ENCODE results near the gene C7. TPM values are rescaled to one million over a fixed set of nuclear protein-coding genes. Genes with fewer than 3 reads are reported as not detected.

The C7 gene
- total RNA-seq, 1 experiment from 2014 or later = 0.74 TPM

- TF ChIP-seq ZBTB33 (IDR thresholded peaks at IDR 0.05; ENCODE audit: extremely low read depth, insufficient replicate concordance, low read length) = no peak
- TF ChIP-seq TCF7L2 (IDR thresholded peaks at IDR 0.05; ENCODE audit: borderline replicate concordance, extremely low read depth, insufficient read depth, insufficient read length) = no peak
- TF ChIP-seq ELF1 (IDR thresholded peaks at IDR 0.05; ENCODE audit: borderline replicate concordance, low read depth) = no peak
- TF ChIP-seq CBX3 (IDR thresholded peaks at IDR 0.05; ENCODE audit: low read depth) = no peak
- no peak for TF ChIP-seq SRF (IDR thresholded peaks at IDR 0.05; ENCODE audit: low read depth)
- no peak for TF ChIP-seq CTCF (IDR thresholded peaks at IDR 0.05 in 2 of 3, conservative IDR thresholded peaks at IDR 0.05 in 1 of 3; ENCODE audit: borderline replicate concordance in 1 of 3, insufficient read depth in 1 of 3, low read depth in 2 of 3, low read length in 2 of 3)
- TF ChIP-seq EZH2 (IDR thresholded peaks at IDR 0.05) = no peak
- TF ChIP-seq CEBPB (IDR thresholded peaks at IDR 0.05; ENCODE audit: low read depth) = no peak
- no peak for TF ChIP-seq EZH2phosphoT487 (IDR thresholded peaks at IDR 0.05; ENCODE audit: borderline replicate concordance)
Observed at GRCh38 chr5:40906351-40906751, 2.9 kb upstream of the C7 start (continued).

GRCh38 chr5:40909723-40910122, 426 bp downstream of the C7 start:
- intact Hi-C loops (cut with micrococcal nuclease) = no loop called here
- ATAC-seq (no peak), DNase-seq (ENCODE audit: low read depth, low spot score) (no peak)
- Histone ChIP-seq H3K4me2 (ENCODE audit: low read length) (no peak overlapping the region), H3K4me1 (ENCODE audit: control insufficient read depth in 1 of 2, insufficient read depth in 2 of 2, low read length in 2 of 2) (no peaks in the 10 kb centered on the region), H3K27me3 (ENCODE audit: insufficient read depth, low read length) (no peaks in the 10 kb centered on the region), H3K9me2 (ENCODE audit: insufficient read depth) (no peaks in the 10 kb centered on the region), H3K27ac (ENCODE audit: low read depth, low read length) (no peak overlapping the region), H3K4me3 (replicated peaks in 1 of 2; ENCODE audit: low read depth in 1 of 2, low read length in 2 of 2) (no peak overlapping the region), H4K20me1 (ENCODE audit: insufficient read depth) (no peaks in the 10 kb centered on the region), H3K79me2 (ENCODE audit: insufficient read depth, low read length) (no peaks in the 10 kb centered on the region), H3K36me3 (ENCODE audit: control insufficient read depth in 1 of 2, insufficient read depth in 2 of 2, low read length in 2 of 2) (no peaks in the 10 kb centered on the region), H2AFZ (ENCODE audit: low read depth, low read length, poor library complexity, severe bottlenecking) (no peak overlapping the region), H3K9ac (ENCODE audit: low read length) (no peak overlapping the region), H3K9me3 (ENCODE audit: control insufficient read depth in 1 of 2, insufficient read depth in 1 of 2, low read depth in 1 of 2, low read length in 2 of 2) (no peaks in the 10 kb centered on the region)
- CTCF ChIA-PET = no interaction called here
- RAD21 ChIA-PET (ENCODE audit: low non-redundant PET in 1 of 2, low total read pairs in 2 of 2, uncharacterized antibody in 2 of 2, unreplicated experiment in 2 of 2) = no interaction called here
- POLR2A ChIA-PET = no interaction called here
- BruUV-seq (replicated peaks) = no TSS peak
- TF ChIP-seq MAX (IDR thresholded peaks at IDR 0.05) = no peak
- TF ChIP-seq TCF7L2 (IDR thresholded peaks at IDR 0.05; ENCODE audit: borderline replicate concordance, extremely low read depth, insufficient read depth, insufficient read length) = no peak
- no peak for TF ChIP-seq ZFX (IDR thresholded peaks at IDR 0.05)
- no peak for TF ChIP-seq EGR1 (IDR thresholded peaks at IDR 0.05; ENCODE audit: low read depth)
- TF ChIP-seq ATF3 (IDR thresholded peaks at IDR 0.05) = no peak
- no peak for TF ChIP-seq FOSL1 (IDR thresholded peaks at IDR 0.05; ENCODE audit: low read depth)
- TF ChIP-seq SP1 (IDR thresholded peaks at IDR 0.05; ENCODE audit: low read depth) = no peak
- TF ChIP-seq YY1 (IDR thresholded peaks at IDR 0.05; ENCODE audit: extremely low read depth, insufficient replicate concordance, low read depth, low read length) = no peak
- TF ChIP-seq CEBPB (IDR thresholded peaks at IDR 0.05; ENCODE audit: low read depth) = no peak
- TF ChIP-seq ELF1 (IDR thresholded peaks at IDR 0.05; ENCODE audit: borderline replicate concordance, low read depth) = no peak
- no peak for TF ChIP-seq EZH2phosphoT487 (IDR thresholded peaks at IDR 0.05; ENCODE audit: borderline replicate concordance)
- TF ChIP-seq SIN3A (IDR thresholded peaks at IDR 0.05; ENCODE audit: low read depth) = no peak
- no peak for TF ChIP-seq ZBTB33 (IDR thresholded peaks at IDR 0.05; ENCODE audit: extremely low read depth, insufficient replicate concordance, low read length)
- no peak for TF ChIP-seq EZH2 (IDR thresholded peaks at IDR 0.05)

Measured in HCT116 (cell line).